A549 treated with Mapracorat at 1 μM for 4 hours (cell line): ENCODE data around the gene HSD17B2. TPM values are rescaled to one million over a fixed set of nuclear protein-coding genes. Genes with fewer than 3 reads are reported as not detected.

Source experiments
- total RNA-seq: library from RNA; stranded (reverse); fragments of 200-300 nt; extraction: Qiagen RNA extraction; gene quantifications from 5 replicates; pipeline ENCODE4 v1.2.3, GENCODE V29; 2022

HSD17B2 gene, protein sequence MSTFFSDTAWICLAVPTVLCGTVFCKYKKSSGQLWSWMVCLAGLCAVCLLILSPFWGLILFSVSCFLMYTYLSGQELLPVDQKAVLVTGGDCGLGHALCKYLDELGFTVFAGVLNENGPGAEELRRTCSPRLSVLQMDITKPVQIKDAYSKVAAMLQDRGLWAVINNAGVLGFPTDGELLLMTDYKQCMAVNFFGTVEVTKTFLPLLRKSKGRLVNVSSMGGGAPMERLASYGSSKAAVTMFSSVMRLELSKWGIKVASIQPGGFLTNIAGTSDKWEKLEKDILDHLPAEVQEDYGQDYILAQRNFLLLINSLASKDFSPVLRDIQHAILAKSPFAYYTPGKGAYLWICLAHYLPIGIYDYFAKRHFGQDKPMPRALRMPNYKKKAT
- total RNA-seq: 0.15 TPM in 1 of 5 replicates, not detected in the others

DNA sequence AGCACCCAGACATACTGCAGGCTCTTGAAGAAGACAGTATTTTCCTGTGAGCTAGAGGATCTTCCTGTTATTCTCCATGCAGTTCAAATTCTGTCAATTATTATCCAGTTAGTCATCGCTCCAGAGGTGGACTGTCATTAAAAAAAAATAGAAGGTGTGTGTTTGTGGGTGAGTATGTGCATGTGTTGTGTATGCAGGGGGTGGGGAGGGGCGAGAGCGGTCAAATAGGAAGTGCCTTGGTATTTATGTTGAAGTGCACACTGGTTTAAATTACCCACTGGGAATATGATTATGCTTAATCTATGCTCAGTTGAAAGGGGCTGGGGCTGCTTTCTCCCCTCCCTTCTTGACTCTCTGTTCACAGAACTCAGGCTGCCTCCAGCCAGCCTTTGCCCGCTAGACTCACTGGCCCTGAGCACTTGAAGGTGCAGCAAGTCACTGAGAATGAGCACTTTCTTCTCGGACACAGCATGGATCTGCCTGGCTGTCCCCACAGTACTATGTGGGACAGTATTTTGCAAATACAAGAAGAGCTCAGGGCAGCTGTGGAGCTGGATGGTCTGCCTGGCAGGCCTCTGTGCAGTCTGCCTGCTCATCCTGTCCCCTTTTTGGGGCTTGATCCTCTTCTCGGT, at the start of gene HSD17B2:
HSD17B2 (plus strand) TSS at position 273 of the 632 bp plus-strand sequence; CDS start at position 445, 172 bp downstream.

DNA sequence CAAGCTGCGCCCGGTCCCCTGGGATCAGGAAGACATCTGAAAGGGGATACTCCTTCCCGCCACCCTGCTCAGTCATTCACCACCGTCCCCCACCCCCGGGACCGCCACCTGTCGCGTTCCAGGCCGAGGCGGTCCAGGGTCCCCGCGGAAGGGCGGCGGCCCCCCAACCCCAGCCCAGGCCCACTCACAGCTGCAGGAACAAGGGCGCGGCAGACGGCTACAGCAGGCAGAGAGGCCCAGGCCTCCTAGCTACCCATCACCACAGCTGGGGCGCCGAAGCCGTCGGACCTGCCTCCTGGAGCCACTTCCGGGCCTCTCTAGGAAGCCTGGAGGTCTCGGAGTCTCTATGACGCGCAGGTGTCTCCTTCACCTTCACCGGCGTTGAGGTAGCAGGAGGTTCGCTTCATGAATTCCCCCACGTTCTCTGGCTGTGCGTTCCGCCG, 23.8 kb upstream of the HSD17B2 start, which contains the start of gene SDR42E1:
SDR42E1 (minus strand) TSS at position 272 of the 443 bp plus-strand sequence. CDS start 10,612 bp downstream, outside the sequence.

Other genes starting within 250 kb of the HSD17B2 start
- 0.81 to 1.9 TPM (median 1.1 TPM) in 5 replicates for gene SDR42E1, start 23.8 kb upstream of the HSD17B2 start, total RNA-seq
- 25.7 to 43.8 TPM (median 28.2 TPM) in 5 replicates for gene MPHOSPH6, start 135.0 kb downstream of the HSD17B2 start, total RNA-seq